Measurements from ENCODE around the gene MAGEA10. TPM values are rescaled to one million over a fixed set of nuclear protein-coding genes. Genes with fewer than 3 reads are reported as not detected.
"Not testable (repeated sequence)": the region's sequence is repeated elsewhere in the genome, so short reads cannot be mapped to it uniquely, and the experiment has no call there.

Gene MAGEA10
- total RNA-seq, 2 donors from 2014 or later: not detected

- Histone ChIP-seq H3K4me1 (ENCODE audit: control insufficient read depth, insufficient read depth, low read length) (no peaks in the 10 kb centered on the region), H3K27me3 (ENCODE audit: control insufficient read depth, insufficient read depth, low read length, poor library complexity, severe bottlenecking) (no peaks in the 10 kb centered on the region), H3K36me3 (ENCODE audit: control insufficient read depth, insufficient read depth, low read length) (no peaks in the 10 kb centered on the region), H3K27ac (ENCODE audit: low read depth, low read length) (no peak overlapping the region), H3K9me3 (ENCODE audit: control insufficient read depth, low read length) (no peaks in the 10 kb centered on the region), H3K4me3 (ENCODE audit: low read length) (no peak overlapping the region), H3K9ac (ENCODE audit: extremely low read depth, low read length, poor library complexity, severe bottlenecking) (no peak overlapping the region)
- H3K4me1 Mint-ChIP-seq: no peaks in the 10 kb centered on the region
- no peak overlapping the region for H3K4me3 Mint-ChIP-seq
- no peak for TF ChIP-seq CTCF (conservative IDR thresholded peaks at IDR 0.05)
- peaks cover 53% of the 10 kb centered on the region for H3K9me3 Mint-ChIP-seq
- H3K36me3 Mint-ChIP-seq (ENCODE audit: low read depth): no peaks in the 10 kb centered on the region
- WGBS, 2 experiments (ENCODE audit: insufficient coverage in 1 of 2, insufficient read length in 1 of 2): 85% methylated on average over 2 of the region's 4 CpGs; no CpG with 5 or more reads in 1 of the 2 experiments
- H3K27me3 Mint-ChIP-seq (ENCODE audit: insufficient read depth): peaks cover 4% of the 10 kb centered on the region
- H3K27ac Mint-ChIP-seq: no peak overlapping the region
- DNase-seq: no peak
Measured at GRCh38 chrX:152136312-152136711, 2.1 kb downstream of the MAGEA10 start.

GRCh38 chrX:152131525-152131924, 6.9 kb downstream of the MAGEA10 start:
- H3K9me3 Mint-ChIP-seq: peaks cover 69% of the 10 kb centered on the region
- TF ChIP-seq CTCF (conservative IDR thresholded peaks at IDR 0.05): no peak
- H3K9ac ChIP-seq (ENCODE audit: extremely low read depth, low read length, poor library complexity, severe bottlenecking): no peak overlapping the region

GRCh38 chrX:152129069-152129844, 9.1 kb downstream of the MAGEA10 start:
- H3K4me1 ChIP-seq (ENCODE audit: control insufficient read depth, insufficient read depth, low read length); H3K4me3 ChIP-seq (ENCODE audit: low read length); H3K4me3 Mint-ChIP-seq; DNase-seq; H3K27ac ChIP-seq (ENCODE audit: low read depth, low read length); H3K4me1 Mint-ChIP-seq; H3K27me3 ChIP-seq (ENCODE audit: control insufficient read depth, insufficient read depth, low read length, poor library complexity, severe bottlenecking); H3K9me3 ChIP-seq (ENCODE audit: control insufficient read depth, low read length); H3K9ac ChIP-seq (ENCODE audit: extremely low read depth, low read length, poor library complexity, severe bottlenecking); H3K36me3 ChIP-seq (ENCODE audit: control insufficient read depth, insufficient read depth, low read length); H3K27me3 Mint-ChIP-seq (ENCODE audit: insufficient read depth); H3K27ac Mint-ChIP-seq; H3K36me3 Mint-ChIP-seq (ENCODE audit: low read depth): not testable (repeated sequence)
- WGBS, 2 experiments (ENCODE audit: insufficient coverage in 1 of 2, insufficient read length in 1 of 2): 86% methylated on average over 1 of the region's 4 CpGs; no CpG with 5 or more reads in 1 of the 2 experiments
- H3K9me3 Mint-ChIP-seq: peaks cover 55% of the 10 kb centered on the region

More at GRCh38 chrX:152131525-152131924, 6.9 kb downstream of the MAGEA10 start:
- Histone ChIP-seq H3K9me3 (ENCODE audit: control insufficient read depth, low read length) (no peaks in the 10 kb centered on the region), H3K4me1 (ENCODE audit: control insufficient read depth, insufficient read depth, low read length) (no peaks in the 10 kb centered on the region), H3K4me3 (ENCODE audit: low read length) (no peak overlapping the region), H3K27me3 (ENCODE audit: control insufficient read depth, insufficient read depth, low read length, poor library complexity, severe bottlenecking) (no peaks in the 10 kb centered on the region), H3K27ac (ENCODE audit: low read depth, low read length) (no peak overlapping the region), H3K36me3 (ENCODE audit: control insufficient read depth, insufficient read depth, low read length) (no peaks in the 10 kb centered on the region)
- H3K4me3 Mint-ChIP-seq: no peak overlapping the region
- WGBS, 2 experiments (ENCODE audit: insufficient coverage in 1 of 2, insufficient read length in 1 of 2): 95 to 100% methylated on average over 1 of the region's 1 CpG
- H3K27ac Mint-ChIP-seq: no peak overlapping the region
- peaks cover 4% of the 10 kb centered on the region for H3K27me3 Mint-ChIP-seq (ENCODE audit: insufficient read depth)
- no peaks in the 10 kb centered on the region for H3K36me3 Mint-ChIP-seq (ENCODE audit: low read depth)
- no peaks in the 10 kb centered on the region for H3K4me1 Mint-ChIP-seq
- DNase-seq: no peak
